22Rv1 (cell line): Measurements from ENCODE around the gene CDCP1.

Source experiments
- H3K27ac ChIP-seq: fragments of 450-650 bp; 2 replicates; pipeline ENCODE4 v1.5.1; 2017
- CTCF ChIP-seq: fragments of 450-650 bp; IDR thresholded peaks from 2 replicates; pipeline ENCODE4 v1.5.1; 2017; ENCODE audit warnings: mild to moderate bottlenecking
- ZFX ChIP-seq: fragments of 450-650 bp; IDR thresholded peaks from 2 replicates; pipeline ENCODE4 v1.6.1; 2017; ENCODE audit warnings: antibody characterized with exemption, borderline replicate concordance

The CDCP1 gene

DNA sequence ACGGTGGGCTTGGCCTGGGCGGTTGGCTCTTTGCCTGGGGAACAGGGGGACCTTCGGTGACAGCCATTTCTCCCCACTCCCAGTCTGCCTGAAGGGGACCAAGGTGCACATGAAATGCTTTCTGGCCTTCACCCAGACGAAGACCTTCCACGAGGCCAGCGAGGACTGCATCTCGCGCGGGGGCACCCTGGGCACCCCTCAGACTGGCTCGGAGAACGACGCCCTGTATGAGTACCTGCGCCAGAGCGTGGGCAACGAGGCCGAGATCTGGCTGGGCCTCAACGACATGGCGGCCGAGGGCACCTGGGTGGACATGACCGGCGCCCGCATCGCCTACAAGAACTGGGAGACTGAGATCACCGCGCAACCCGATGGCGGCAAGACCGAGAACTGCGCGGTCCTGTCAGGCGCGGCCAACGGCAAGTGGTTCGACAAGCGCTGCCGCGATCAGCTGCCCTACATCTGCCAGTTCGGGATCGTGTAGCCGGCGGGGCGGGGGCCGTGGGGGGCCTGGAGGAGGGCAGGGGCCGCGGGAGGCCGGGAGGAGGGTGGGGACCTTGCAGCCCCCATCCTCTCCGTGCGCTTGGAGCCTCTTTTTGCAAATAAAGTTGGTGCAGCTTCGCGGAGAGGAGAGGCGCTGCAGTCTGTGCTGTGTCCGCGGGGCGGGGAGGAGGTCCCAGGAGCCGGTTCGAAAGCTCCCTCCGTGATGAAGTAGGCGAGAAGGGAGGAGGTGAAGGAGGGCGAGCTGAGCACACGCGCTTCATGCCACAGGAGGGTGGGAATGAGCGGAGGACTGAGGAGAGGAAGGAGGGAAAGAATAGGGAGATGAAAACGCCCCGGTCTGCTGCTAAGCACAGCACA lies 110.5 kb downstream of the CDCP1 start:
- H3K27ac ChIP-seq: no peak overlapping the region
- peak; percentile 31 for TF ChIP-seq CTCF
- no peak for TF ChIP-seq ZFX

DNA sequence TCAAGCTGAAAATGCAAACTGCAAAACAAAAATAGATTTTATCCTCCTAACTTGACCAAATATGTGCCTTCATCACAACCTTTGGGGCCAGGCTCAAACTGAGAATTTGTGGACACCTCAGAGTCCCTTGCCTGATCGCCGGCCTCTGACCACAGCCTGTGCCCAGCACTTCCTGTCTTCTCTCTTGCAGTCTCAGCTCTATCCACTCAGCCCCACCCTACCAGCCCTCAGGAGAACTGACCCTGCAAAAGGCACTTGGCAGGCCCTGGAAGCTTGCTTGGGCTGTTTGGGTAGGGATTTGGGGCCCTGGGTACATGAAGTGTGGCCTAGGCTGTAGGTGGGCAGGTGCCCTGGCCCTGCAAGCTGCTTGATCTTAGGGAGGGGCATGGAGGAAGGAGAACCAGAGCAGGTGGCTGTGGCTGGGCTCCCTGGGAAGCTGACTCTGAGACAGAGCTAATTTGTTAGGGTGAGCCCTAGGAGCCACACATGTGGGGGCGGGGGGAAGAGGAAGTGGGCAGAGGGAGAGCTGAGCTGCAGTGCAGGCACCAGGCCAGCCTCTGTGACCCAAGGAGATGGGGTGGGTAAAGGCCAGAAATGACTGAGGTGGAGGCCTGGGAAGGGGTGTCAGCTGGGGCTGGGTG lies 111.4 kb downstream of the CDCP1 start:
- H3K27ac ChIP-seq: no peak overlapping the region
- no peak for TF ChIP-seq CTCF
- no peak for TF ChIP-seq ZFX

- no peak overlapping the region for H3K27ac ChIP-seq
- TF ChIP-seq ZFX: no peak
- no peak for TF ChIP-seq CTCF
These were observed 112.4 kb downstream of the CDCP1 start for GRCh38 chr3:45033791-45034190.
